ENCODE results near the gene CDC42EP4.

DNA sequence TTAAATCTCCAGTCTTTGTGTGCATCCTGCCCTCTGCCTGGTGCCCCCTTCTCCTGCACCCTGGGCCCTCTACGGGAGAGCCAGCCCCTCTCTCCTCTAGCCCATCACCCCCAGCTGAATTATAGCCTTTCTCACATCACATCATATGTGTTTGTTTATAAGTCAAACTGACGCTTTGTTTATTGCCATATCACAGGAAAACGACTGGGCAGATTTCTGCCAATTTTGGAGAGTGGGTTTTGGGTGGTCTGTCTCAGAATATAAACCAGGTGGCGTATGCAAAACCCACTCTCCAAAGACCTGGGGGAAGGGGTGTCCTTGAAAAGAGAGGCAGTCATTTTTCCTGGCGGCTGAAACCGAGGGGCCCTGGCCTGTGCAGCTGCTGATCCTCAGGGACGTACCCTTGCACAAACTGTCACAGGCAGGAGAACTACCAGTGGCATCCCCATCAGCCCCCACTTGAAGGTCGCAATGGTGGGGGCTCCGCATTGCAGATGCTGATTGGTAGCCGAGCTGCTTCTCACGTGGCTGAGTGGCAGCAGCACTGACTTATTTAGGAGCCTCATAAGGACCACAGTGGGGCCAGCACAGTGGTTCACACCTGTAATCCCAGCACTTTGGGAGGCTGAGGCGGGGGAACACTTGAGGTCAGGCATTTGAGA, 34.8 kb upstream of the CDC42EP4 start:
- TF ChIP-seq EP300 (IDR thresholded peaks at IDR 0.05; ENCODE audit: borderline replicate concordance in 1 of 2, control insufficient read depth in 1 of 2, low read depth in 2 of 2, low read length in 2 of 2), result no peak
- TF ChIP-seq YY1 (IDR thresholded peaks at IDR 0.05; ENCODE audit: low read depth, low read length), result no peak
- TF ChIP-seq FOXM1 (IDR thresholded peaks at IDR 0.05; ENCODE audit: low read depth, low read length), result no peak

Data from GM12878 (cell line).